HepG2 (cell line): ENCODE results near the gene PCDHA6. TPM values are rescaled to one million over a fixed set of nuclear protein-coding genes. Genes with fewer than 3 reads are reported as not detected.
A peak's percentile ranks its signal among the peaks of the same experiment; 100 is the strongest.

Experiments used
- ATAC-seq: fragments of 200-7000 bp; cut with Tn5 transposase; 3 replicates; pipeline ENCODE4 v1.9.1; 2020; ENCODE audit warnings: mild to moderate bottlenecking, moderate library complexity
- BruUV-seq: library from RNA; stranded (reverse); fragments of 400-500 nt; replicated peaks from 2 replicates; lab custom pipeline; 2021; lab: Mats Ljungman, UMichigan
- CTCF ChIA-PET: fragments of 300-600 bp; formaldehyde crosslinking; extraction: SDS; loops from one replicate; lab custom pipeline; 2021; ENCODE audit warnings: low total read pairs, inconsistent platforms, low intra/inter-chr PET ratio; lab: Yijun Ruan, JAX
- POLR2A ChIA-PET: fragments of 350-600 bp; sonication (Branson Sonifier 250); formaldehyde crosslinking; loops from one replicate; lab custom pipeline; 2020; ENCODE audit warnings: antibody characterized with exemption, inconsistent platforms; lab: Yijun Ruan, JAX
- DNase-seq: peaks from one replicate; pipeline ENCODE4 v3.0.0-alpha.2; 2015; ENCODE audit warnings: low spot score
- FAIRE-seq: peaks from 3 replicates; lab custom pipeline; 2011; peaks lifted over from hg19 to GRCh38; lab: Jason Lieb, UNC
- H2AFZ ChIP-seq: one replicate; pipeline ENCODE4 v1.6.1; 2011; ENCODE audit warnings: low read length, inconsistent platforms
- H3K27ac ChIP-seq: fragments of 300-600 bp; 3 replicates; pipeline ENCODE4 v1.8.0; 2011; ENCODE audit warnings: mixed run types, mild to moderate bottlenecking, mixed read lengths, low read length, inconsistent platforms; ENCODE audit not compliant: insufficient read depth; ENCODE audit errors: extremely low read length
- H3K27me3 ChIP-seq, 2 experiments: fragments of 200-600 bp in 1 of 2; 2 replicates in 1 of 2; 3 replicates in 1 of 2; pipeline versions ENCODE4 v1.6.0 to v1.8.0; 2011; ENCODE audit warnings: low read length in 2 of 2, mild to moderate bottlenecking in 2 of 2, moderate library complexity in 2 of 2, inconsistent platforms in 1 of 2; ENCODE audit not compliant: insufficient read depth in 2 of 2, control insufficient read depth in 1 of 2
- H3K36me3 ChIP-seq, 2 experiments: fragments of 200-600 bp in 1 of 2; replicated peaks in 1 of 2; 2 replicates in 1 of 2; 3 replicates in 1 of 2; pipeline versions ENCODE4 v1.5.1 to v1.8.0; 2011; ENCODE audit warnings: low read length in 2 of 2, inconsistent platforms in 1 of 2; ENCODE audit not compliant: insufficient read depth in 2 of 2, control insufficient read depth in 1 of 2
- H3K4me1 ChIP-seq: 2 replicates; pipeline ENCODE4 v1.5.1; 2012; ENCODE audit warnings: low read length, inconsistent platforms; ENCODE audit not compliant: insufficient read depth
- H3K4me2 ChIP-seq: 2 replicates; pipeline ENCODE4 v1.6.0; 2011; ENCODE audit warnings: low read depth, low read length, inconsistent platforms
- H3K4me3 ChIP-seq, 3 experiments: fragments of 200-600 bp in 1 of 3; sonication (generic), shearing (Covaris generic) in 1 of 3; replicated peaks in 1 of 3; 2 replicates each; pipeline ENCODE4 v1.5.1; 2011 to 2016; ENCODE audit warnings: low read length in 3 of 3, inconsistent platforms in 2 of 3, low read depth in 2 of 3, mild to moderate bottlenecking in 2 of 3, control low read depth in 1 of 3, mixed read lengths in 1 of 3; ENCODE audit not compliant: insufficient read depth in 1 of 3
- H3K79me2 ChIP-seq: one replicate; pipeline ENCODE4 v1.6.1; 2011; ENCODE audit warnings: low read length, inconsistent platforms; ENCODE audit not compliant: insufficient read depth
- H3K9ac ChIP-seq: 2 replicates; pipeline ENCODE4 v1.6.0; 2011; ENCODE audit warnings: mild to moderate bottlenecking, low read depth, low read length, inconsistent platforms; ENCODE audit not compliant: insufficient read depth
- H3K9me3 ChIP-seq: 2 replicates; pipeline ENCODE4 v1.5.1; 2012; ENCODE audit warnings: mild to moderate bottlenecking, low read length
- H4K20me1 ChIP-seq: 2 replicates; pipeline ENCODE4 v1.6.0; 2011; ENCODE audit warnings: inconsistent platforms, mild to moderate bottlenecking, low read length, moderate library complexity; ENCODE audit not compliant: insufficient read depth
- FIP1L1 ChIP-seq: fragments of 200-400 bp; formaldehyde crosslinking; IDR thresholded peaks from 2 replicates; pipeline ENCODE4 v1.6.1; 2018; ENCODE audit warnings: low read depth, mild to moderate bottlenecking, low read length, moderate library complexity, borderline replicate concordance; ENCODE audit not compliant: insufficient read depth
- GATAD2A ChIP-seq: IDR thresholded peaks from 2 replicates; pipeline ENCODE4 v1.6.1; 2016
- MED1 ChIP-seq: sonication (generic); formaldehyde crosslinking; IDR thresholded peaks from 2 replicates; pipeline ENCODE4 v1.4.0; 2020; ENCODE audit warnings: missing genetic modification reagents
- RORA ChIP-seq: sonication (generic); formaldehyde crosslinking; IDR thresholded peaks from 2 replicates; pipeline ENCODE4 v1.5.0; 2020; ENCODE audit warnings: mild to moderate bottlenecking, missing genetic modification reagents, moderate library complexity
- RXRB ChIP-seq: IDR thresholded peaks from 2 replicates; pipeline ENCODE4 v1.6.1; 2016; ENCODE audit warnings: borderline replicate concordance, missing genetic modification reagents, missing compliant biosample characterization
- STAG1 ChIP-seq: sonication (generic); formaldehyde crosslinking; IDR thresholded peaks from 2 replicates; pipeline ENCODE4 v1.4.0; 2020; ENCODE audit warnings: missing genetic modification reagents
- ZNF253 ChIP-seq: sonication (generic); formaldehyde crosslinking; IDR thresholded peaks from 2 replicates; pipeline ENCODE4 v1.8.0; 2022; ENCODE audit warnings: mild to moderate bottlenecking, missing genetic modification reagents, borderline replicate concordance
- ZNF350 ChIP-seq: sonication (generic); formaldehyde crosslinking; IDR thresholded peaks from 2 replicates; pipeline ENCODE4 v1.4.0; 2020; ENCODE audit warnings: mild to moderate bottlenecking, low read depth, missing genetic modification reagents, borderline replicate concordance
- ZNF562 ChIP-seq: sonication (generic); formaldehyde crosslinking; IDR thresholded peaks from 2 replicates; pipeline ENCODE4 v1.8.0; 2022; ENCODE audit warnings: missing genetic modification reagents, borderline replicate concordance
- ZNF564 ChIP-seq: sonication (generic); formaldehyde crosslinking; IDR thresholded peaks from 2 replicates; pipeline ENCODE4 v1.8.1; 2023; ENCODE audit warnings: mild to moderate bottlenecking, missing genetic modification reagents
- ZNF605 ChIP-seq: sonication (generic); formaldehyde crosslinking; IDR thresholded peaks from 2 replicates; pipeline ENCODE4 v1.8.0; 2022; ENCODE audit warnings: mild to moderate bottlenecking, missing genetic modification reagents
- WGBS: methylation state at CpG from one replicate; pipeline ENCODE4 v1.1.6; 2017; ENCODE audit warnings: low lambda C conversion rate; 5-methylcytosine and 5-hydroxymethylcytosine counted together
- in situ Hi-C: cut with HindIII; loops from 2 replicates; pipeline ENCODE4 v1.10.0; 2017; ENCODE audit warnings: low pct_unique_long_range_greater_than_20kb; ENCODE audit not compliant: extremely low pct_ligation_motif_present
- intact Hi-C: fragments of 100-400 bp; cut with micrococcal nuclease; formaldehyde crosslinking; loops from one replicate; pipeline ENCODE4 v1.10.0; 2022; ENCODE audit not compliant: unreplicated experiment
- polyA plus RNA-seq, 8 experiments: library from polyadenylated mRNA; depleted of rRNA in 3 of 8; stranded (reverse) in 7 of 8; unstranded in 1 of 8; fragments of >200 nt; fragmentation: Illumina TruSeq in 4 of 8; extraction: Trizol in 4 of 8; gene quantifications; 2 replicates each; pipeline versions ENCODE4 v1.2.1 to v1.2.3, GENCODE V29; 2011 to 2016; ENCODE audit warnings: low read depth in 4 of 8, missing spikeins in 1 of 8, mixed read lengths in 1 of 8; ENCODE audit not compliant: insufficient read depth in 1 of 8
- total RNA-seq, 5 experiments: library from RNA; depleted of rRNA; stranded (reverse); fragments of >200 nt; fragmentation: Illumina TruSeq; extraction: Trizol; gene quantifications; 2 replicates each; pipeline ENCODE4 v1.2.3, GENCODE V29; 2016; ENCODE audit warnings: low read depth in 1 of 5
- TF ChIP-seq, protein P1 (sequence below): sonication (generic); formaldehyde crosslinking; IDR thresholded peaks from 2 replicates; pipeline ENCODE4 v1.4.0; 2020; ENCODE audit warnings: missing genetic modification reagents
- TF ChIP-seq, protein P2 (sequence below): IDR thresholded peaks from 2 replicates; pipeline ENCODE4 v1.6.1; 2016
- TF ChIP-seq, protein P3 (sequence below): sonication (generic); formaldehyde crosslinking; IDR thresholded peaks from 2 replicates; pipeline ENCODE4 v1.5.0; 2020; ENCODE audit warnings: mild to moderate bottlenecking, missing genetic modification reagents

Gene PCDHA6
- total and polyA plus RNA-seq, 2 of the 13 experiments (the other 11 are each of a cell fraction or from before 2014, with no cell fraction given): not detected

DNA sequence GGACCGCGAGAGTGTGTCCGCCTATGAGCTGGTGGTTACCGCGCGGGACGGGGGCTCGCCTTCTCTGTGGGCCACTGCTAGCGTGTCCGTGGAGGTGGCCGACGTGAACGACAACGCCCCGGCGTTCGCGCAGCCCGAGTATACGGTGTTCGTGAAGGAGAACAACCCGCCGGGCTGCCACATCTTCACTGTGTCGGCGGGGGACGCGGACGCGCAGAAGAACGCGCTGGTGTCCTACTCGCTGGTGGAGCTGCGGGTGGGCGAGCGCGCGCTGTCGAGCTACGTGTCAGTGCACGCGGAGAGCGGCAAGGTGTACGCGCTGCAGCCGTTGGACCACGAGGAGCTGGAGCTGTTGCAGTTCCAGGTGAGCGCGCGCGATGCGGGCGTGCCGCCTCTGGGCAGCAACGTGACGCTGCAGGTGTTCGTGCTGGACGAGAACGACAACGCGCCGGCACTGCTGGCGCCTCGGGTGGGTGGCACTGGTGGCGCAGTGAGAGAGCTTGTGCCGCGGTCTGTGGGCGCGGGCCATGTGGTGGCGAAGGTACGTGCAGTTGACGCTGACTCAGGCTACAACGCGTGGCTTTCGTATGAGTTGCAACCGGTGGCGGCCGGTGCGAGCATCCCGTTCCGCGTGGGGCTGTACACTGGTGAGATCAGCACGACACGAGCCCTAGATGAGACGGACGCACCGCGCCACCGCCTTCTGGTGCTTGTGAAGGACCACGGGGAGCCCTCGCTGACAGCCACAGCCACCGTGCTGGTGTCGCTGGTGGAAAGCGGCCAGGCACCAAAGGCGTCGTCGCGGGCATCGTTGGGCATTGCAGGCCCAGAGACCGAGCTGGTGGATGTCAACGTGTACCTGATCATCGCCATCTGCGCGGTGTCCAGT is 8.1 kb downstream of the PCDHA6 start (continued):
- TF ChIP-seq, protein P1, sequence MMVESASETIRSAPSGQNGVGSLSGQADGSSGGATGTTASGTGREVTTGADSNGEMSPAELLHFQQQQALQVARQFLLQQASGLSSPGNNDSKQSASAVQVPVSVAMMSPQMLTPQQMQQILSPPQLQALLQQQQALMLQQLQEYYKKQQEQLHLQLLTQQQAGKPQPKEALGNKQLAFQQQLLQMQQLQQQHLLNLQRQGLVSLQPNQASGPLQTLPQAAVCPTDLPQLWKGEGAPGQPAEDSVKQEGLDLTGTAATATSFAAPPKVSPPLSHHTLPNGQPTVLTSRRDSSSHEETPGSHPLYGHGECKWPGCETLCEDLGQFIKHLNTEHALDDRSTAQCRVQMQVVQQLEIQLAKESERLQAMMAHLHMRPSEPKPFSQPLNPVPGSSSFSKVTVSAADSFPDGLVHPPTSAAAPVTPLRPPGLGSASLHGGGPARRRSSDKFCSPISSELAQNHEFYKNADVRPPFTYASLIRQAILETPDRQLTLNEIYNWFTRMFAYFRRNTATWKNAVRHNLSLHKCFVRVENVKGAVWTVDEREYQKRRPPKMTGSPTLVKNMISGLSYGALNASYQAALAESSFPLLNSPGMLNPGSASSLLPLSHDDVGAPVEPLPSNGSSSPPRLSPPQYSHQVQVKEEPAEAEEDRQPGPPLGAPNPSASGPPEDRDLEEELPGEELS (CRISPR knock-in tag): no peak
- TF ChIP-seq GATAD2A (CRISPR knock-in tag): no peak

DNA sequence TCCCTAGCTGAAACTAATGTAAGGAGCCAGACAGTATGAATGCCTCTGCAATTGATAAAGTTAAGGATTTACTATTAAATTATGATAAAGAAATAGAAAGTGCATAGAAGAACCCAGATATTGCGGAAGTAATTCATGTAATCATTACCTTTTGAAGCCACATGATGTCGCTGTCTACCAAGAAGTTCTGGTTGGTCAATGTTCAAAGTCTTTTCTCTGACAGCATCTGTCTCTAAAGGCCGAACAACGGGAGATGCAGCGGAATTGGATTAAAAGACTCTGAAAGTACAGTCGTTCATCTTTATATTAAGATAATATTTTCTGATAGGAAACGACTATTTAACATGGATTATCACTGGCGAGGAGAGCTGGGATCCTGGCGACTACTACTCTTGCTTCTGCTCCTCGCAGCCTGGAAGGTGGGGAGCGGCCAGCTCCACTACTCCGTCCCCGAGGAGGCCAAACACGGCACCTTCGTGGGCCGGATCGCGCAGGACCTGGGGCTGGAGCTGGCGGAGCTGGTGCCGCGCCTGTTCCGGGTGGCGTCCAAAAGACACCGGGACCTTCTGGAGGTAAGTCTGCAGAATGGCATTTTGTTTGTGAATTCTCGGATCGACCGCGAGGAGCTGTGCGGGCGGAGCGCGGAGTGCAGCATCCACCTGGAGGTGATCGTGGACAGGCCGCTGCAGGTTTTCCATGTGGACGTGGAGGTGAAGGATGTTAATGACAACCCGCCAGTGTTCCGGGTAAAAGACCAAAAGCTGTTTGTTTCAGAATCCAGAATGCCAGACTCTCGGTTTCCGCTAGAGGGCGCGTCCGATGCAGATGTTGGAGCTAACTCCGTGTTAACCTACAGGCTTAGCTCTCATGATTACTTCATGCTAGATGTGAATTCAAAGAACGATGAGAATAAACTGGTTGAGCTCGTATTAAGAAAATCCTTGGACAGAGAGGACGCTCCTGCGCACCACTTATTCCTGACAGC is 13.5 kb downstream of the PCDHA6 start, which contains the start of gene PCDHA8:
Gene PCDHA8 (plus strand): TSS at position 210 of the 985 bp plus-strand sequence. CDS start 135 bp downstream, at position 345.
- ChIA-PET POLR2A (no interaction called here), CTCF (interaction anchor here (2.4 kb wide), 1 partner anchor 200 kb away, joined by 37 read pairs; no protein-coding TSS in a partner anchor)
- H3K36me3 ChIP-seq: no peaks in the 10 kb centered on the region
- H3K4me2 ChIP-seq: peak within 1 kb of the TSS; percentile 42; the same call in 1 of the 2 replicates
- no peaks in the 10 kb centered on the region for H3K4me1 ChIP-seq
- no TSS peak for BruUV-seq
- ATAC-seq (peak; percentile 89), FAIRE-seq (peak; percentile 76), DNase-seq (peak; percentile 48)
- WGBS: 30% methylated on average over 30 of the region's 47 CpGs
- no peaks in the 10 kb centered on the region for H3K27me3 ChIP-seq
- intact Hi-C loops: loop anchor here (1.0 to 2.0 kb wide), 2 partner anchors 28 to 200 kb away; partner anchors contain the start of gene PCDHA11
- in situ Hi-C loops: no loop called here
- H3K4me3 ChIP-seq: peak within 1 kb of the TSS in 2 of 3 experiments; percentile 28 to 49; a peak in 3 of 6 replicates
- H4K20me1 ChIP-seq: no peaks in the 10 kb centered on the region
- H3K9me3 ChIP-seq: no peaks in the 10 kb centered on the region
- H2AFZ ChIP-seq: no peak within 1 kb of the TSS
- no peaks in the 10 kb centered on the region for H3K79me2 ChIP-seq
- H3K27ac ChIP-seq: no peak within 1 kb of the TSS
- H3K9ac ChIP-seq: no peak within 1 kb of the TSS
- TF ChIP-seq, protein P2, sequence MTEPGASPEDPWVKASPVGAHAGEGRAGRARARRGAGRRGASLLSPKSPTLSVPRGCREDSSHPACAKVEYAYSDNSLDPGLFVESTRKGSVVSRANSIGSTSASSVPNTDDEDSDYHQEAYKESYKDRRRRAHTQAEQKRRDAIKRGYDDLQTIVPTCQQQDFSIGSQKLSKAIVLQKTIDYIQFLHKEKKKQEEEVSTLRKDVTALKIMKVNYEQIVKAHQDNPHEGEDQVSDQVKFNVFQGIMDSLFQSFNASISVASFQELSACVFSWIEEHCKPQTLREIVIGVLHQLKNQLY (CRISPR knock-in tag): no peak
- TF ChIP-seq, protein P3, sequence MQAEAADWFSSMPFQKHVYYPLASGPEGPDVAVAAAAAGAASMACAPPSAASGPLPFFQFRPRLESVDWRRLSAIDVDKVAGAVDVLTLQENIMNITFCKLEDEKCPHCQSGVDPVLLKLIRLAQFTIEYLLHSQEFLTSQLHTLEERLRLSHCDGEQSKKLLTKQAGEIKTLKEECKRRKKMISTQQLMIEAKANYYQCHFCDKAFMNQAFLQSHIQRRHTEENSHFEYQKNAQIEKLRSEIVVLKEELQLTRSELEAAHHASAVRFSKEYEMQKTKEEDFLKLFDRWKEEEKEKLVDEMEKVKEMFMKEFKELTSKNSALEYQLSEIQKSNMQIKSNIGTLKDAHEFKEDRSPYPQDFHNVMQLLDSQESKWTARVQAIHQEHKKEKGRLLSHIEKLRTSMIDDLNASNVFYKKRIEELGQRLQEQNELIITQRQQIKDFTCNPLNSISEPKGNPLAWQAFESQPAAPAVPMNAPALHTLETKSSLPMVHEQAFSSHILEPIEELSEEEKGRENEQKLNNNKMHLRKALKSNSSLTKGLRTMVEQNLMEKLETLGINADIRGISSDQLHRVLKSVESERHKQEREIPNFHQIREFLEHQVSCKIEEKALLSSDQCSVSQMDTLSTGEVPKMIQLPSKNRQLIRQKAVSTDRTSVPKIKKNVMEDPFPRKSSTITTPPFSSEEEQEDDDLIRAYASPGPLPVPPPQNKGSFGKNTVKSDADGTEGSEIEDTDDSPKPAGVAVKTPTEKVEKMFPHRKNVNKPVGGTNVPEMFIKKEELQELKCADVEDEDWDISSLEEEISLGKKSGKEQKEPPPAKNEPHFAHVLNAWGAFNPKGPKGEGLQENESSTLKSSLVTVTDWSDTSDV: no peak
- no peak for TF ChIP-seq ZNF564
- TF ChIP-seq RORA (CRISPR knock-in tag): no peak
- no peak for TF ChIP-seq MED1 (CRISPR knock-in tag)
- TF ChIP-seq ZNF253: no peak
- no peak for TF ChIP-seq ZNF605 (CRISPR knock-in tag)
- no peak for TF ChIP-seq ZNF562 (CRISPR knock-in tag)
- peak; percentile 43; the same call in 1 of the 2 replicates for TF ChIP-seq ZNF350 (CRISPR knock-in tag)
- no peak for TF ChIP-seq RXRB (CRISPR knock-in tag)
- TF ChIP-seq STAG1 (CRISPR knock-in tag): peak; percentile 59
- no peak for TF ChIP-seq FIP1L1
